HG03095 (cell line): Measurements from ENCODE around the gene NTRK2.

Experiments used
- ATAC-seq: cut with Tn5 transposase; IDR thresholded peaks from one replicate; pipeline ENCODE4 v1.9.1; 2021; ENCODE audit warnings: moderate library complexity; ENCODE audit not compliant: unreplicated experiment

Gene NTRK2

DNA sequence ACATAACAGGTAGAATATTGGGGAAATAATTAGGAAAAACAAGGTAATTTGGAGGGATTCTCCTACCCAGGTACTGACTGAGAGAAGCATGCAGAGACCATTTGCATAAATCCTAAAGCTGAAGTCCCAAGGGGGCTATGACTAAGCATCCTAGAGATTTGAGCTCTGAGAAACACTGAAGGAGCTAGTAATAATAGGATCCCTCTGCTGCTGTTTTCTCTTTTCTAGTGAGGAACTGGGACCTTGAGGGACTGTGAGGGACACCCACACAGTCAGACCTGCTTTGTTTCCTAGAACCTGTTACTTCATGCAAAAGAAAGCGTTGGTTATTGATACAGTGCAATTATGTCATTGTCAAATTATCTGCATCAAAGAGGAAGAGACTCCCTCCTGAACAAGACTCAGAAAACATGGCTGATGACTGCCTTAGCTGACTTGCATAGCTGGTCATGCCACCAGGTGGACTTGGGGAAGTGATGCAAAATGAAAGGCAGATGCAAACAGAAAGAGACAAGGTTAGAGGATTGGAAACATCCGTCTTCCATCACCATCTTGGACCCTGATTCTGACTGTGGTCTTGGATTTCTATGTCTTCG lies 335.4 kb downstream of the NTRK2 start:
- no peak for ATAC-seq

DNA sequence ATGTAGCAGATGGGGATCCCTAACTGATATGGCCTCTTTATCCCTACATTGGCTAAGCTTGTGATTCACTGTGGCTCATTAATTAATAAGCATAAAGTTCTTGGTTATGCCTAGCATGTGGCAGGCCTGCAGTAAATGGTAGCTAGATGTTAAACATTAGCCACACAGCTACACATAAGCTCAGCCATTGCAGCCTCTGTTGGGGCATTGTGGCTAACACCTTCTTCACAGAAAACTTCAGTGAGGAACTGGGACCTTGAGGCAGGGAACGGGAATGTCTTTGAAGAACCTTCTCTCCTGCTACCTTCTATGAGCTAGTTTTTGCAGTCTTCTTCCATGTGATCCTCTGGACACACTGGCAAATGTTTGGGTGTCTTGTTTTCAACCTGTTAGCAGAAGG lies 338.2 kb downstream of the NTRK2 start:
- ATAC-seq = no peak

DNA sequence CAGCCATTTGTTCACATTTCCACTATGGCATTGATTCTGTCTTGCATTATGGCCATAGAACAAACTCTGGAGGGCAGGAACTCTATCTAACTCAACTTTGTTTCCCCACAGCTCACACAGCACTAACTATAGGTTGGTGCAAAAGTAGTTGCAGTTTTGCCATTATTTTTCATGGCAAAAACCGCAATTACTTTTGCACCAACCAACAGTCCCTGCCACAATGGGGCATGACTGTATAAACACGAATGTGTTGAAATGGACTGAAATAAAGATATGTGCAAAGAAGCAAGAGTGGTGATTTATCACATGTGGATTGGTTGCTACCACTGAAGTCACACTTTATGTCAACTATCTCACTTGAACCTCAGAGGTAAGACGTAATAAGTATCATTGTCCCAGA lies 338.7 kb downstream of the NTRK2 start:
- no peak for ATAC-seq

DNA sequence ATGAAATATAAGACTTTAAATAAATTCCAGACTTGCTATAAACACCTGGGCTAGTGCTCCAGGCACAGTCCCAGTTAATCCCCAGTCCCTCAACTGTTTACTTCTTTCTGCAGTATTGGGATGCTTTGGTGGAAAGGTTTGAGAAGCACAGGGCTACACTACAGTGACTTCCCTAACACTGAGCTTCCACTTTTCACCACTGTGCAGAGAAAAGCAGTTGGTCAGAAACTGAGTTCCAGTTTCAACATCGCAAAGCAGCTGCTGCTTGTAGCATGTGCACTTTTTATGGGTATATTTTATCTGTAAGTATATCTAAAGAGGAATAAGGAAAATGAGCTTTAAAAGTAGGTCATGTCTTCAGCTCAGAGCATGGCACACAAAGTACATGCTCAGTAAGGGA lies 339.7 kb downstream of the NTRK2 start:
- ATAC-seq = peak; percentile 83

DNA sequence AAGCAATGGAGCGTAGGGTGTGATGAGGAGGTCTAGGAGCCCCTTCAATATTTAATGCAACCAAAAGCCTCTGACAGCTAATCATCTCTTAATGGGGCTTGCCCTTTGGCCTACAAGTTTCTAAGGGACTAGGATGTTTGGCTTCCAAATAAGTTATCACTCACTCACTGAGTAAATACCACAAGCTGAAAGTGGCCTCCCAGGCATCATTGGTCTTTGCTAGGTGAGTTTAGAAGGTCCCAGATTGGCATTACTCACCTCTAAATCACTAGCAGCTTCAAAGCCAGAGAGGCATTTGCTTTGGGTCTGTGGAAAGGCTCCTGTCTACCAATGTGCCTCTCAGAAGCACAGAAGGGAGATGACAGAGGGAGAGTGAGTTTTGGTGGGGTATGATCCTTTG lies 344.2 kb downstream of the NTRK2 start:
- no peak for ATAC-seq

DNA sequence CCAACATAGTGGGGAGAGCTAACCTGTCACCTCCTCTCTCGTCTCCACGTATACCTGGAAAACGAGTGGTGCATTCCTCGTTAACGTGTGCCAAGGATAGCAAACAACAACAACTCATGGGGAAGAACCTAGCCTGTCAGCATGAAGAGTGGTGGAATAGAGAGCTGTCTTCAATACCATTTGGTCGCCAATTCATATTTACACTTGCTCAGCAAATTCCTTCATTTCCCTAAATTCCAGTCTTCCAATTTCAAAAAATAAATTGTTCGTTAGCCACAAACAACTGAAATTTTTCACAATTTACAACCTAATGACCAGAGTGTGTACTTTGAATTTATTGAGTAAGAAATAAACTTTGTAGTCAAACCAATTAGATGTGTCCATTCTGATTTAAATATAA lies 344.8 kb downstream of the NTRK2 start:
- no peak for ATAC-seq

DNA sequence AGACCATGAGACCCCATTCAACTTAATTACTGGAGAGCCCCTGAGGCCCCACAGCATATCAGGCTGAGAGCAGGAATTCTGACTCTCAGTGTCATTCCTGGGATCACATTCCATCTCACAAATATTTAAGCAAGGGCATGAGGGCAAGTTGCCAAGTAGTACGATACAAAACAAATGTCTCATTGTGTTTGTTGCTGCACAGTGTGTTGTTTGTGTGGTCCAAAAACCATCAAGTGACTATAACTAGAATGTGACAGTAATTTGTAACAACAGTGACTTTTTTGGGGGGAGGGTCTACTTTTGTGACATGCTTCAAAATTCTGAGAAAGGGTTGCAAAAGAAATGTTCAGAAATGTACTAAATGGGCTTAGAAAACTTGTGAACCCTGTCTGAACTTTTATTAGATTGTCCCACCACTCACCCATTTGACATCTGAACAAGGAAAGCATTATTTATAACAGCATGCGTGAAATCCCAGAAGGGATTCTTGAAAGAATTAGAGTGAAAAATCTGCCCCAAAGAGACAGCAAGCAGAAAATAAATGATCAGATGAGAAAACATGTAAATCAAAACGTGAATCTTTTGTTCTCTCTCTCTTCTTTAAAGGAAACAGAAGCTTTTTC lies 347.0 kb downstream of the NTRK2 start:
- ATAC-seq = no peak

DNA sequence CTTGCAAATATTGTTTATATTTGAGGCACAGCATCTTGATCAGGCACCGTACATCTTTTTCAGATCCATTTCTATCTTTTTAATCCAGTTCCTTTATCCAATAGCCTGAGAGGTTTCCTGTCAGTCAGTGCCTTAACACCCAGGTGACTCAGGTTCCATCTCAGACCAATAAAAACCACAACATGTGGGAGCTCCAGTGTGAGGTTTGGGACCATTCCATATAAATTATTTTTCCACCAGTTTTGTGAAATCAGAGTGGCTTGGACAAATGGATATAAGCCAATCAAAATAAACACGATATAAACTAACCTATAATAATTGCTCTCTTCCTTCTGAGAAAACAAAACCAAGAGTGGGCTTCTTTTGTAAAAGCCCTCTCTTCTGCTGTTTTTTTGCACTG lies 351.3 kb downstream of the NTRK2 start:
- no peak for ATAC-seq

DNA sequence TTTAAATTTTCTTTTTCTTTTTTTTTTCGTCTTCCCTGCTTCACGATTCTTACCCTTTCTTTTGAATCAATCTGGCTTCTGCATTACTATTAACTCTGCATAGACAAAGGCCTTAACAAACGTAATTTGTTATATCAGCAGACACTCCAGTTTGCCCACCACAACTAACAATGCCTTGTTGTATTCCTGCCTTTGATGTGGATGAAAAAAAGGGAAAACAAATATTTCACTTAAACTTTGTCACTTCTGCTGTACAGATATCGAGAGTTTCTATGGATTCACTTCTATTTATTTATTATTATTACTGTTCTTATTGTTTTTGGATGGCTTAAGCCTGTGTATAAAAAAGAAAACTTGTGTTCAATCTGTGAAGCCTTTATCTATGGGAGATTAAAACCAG lies 352.2 kb downstream of the NTRK2 start:
- no peak for ATAC-seq

DNA sequence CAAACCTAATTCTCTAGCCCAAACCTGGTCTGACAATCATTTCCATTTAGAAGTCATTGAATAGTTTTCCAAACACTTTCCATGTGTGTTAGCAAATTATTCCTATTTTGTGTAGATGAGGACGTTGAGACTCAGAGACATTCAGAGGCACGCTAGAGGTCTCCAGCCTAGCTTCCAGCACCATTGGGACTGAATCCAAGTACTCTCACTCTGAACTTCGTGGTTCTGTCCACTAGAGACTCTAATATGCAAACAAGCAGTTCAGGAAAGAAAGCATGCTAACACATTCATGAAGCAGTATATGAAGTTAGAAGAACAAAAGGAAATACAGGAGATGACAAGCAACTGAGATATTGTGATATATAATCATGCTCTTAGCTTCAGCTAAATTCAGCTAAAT lies 354.8 kb downstream of the NTRK2 start:
- ATAC-seq = no peak

DNA sequence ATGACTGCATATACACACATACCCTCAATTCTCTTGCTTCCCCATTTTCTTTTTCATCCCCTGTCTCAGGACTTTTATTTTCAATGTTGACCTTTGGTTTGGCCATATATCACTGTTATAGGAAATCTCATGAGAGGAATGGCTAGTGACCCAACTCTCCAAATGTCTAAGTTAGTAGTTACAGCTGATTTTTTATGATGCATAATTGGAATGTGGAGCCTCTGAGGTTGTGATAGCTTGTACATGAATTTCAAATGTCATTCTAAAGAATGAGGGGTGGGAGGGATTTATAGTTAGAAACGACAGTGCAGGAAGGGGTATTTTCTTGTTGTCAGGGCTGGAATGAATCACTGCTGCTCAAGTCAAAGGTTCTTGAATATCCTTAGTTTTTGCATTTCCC lies 356.1 kb downstream of the NTRK2 start:
- ATAC-seq = no peak

DNA sequence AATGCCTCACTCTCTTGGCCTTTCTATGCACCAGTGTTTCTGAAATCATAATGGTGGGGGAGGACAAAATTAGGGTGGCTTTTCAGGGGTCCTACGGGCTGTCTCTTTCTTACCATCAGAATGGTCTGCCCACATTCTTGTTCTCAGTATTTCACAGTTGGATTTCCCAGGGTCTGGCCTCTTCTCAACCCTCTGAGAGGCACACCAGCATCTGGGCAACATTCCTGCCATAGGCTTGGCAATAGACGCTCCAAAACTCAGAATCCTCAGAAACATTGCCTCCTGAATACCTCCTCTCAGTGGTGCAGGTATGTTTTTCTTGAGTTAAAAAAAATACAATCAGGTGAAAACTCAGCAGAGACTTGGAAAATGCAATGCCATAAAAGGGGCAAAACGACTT lies 358.3 kb downstream of the NTRK2 start:
- no peak for ATAC-seq

DNA sequence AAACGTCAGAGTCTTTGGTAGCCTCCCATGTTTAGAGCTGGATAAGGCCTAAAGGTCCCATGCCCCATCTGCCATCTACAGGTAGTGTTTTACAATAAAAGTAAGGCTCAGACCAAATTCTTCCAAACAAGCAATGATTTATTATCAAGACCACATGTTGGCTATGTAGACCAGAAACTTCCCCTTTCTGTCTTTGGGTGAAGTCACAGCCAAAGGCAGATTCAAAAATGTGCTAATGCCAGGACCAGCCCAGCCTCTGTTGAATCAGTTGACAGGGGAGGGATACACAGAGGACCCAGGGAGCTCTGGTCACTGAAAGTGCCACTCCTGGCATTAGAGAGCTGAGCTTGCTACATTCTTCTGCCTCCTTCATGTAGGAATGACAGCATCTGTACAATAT lies 360.8 kb downstream of the NTRK2 start:
- no peak for ATAC-seq

DNA sequence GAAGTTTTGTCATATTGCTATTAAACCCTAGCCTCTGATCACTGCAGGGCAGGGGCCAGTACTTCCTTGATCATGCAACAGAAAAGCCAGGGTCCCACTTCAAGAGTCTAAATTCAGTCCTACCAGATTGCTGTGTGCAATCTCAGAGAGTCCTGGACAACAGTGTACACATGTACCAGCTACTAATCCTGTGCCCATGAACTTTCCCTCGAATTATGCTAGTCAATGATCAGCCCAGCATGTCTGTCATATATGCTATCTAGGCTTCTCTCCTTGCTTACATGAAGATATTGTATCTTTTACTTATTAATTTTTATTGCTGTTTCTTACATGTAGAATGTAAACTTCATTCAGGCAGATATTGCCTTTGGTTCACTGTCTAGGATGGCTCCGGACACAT lies 367.0 kb downstream of the NTRK2 start:
- ATAC-seq = no peak

DNA sequence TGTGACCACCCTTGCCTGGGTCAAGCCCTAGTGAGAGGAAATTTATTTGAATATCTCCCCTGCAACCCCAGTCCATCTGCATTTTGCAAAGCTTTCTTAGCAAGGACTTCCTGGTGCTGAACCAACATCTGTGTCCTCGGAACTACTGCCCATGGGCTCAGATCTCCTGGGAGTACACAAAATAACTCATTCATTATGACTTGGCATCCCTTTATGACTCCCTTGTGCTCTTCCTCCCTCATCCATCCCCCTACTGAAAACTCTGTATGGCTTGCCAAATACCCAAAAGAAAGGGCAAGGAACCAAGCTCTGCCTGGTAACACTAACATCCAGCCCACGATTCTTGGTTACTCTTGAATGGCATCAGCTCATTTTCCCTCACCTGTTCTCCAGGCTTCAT lies 368.5 kb downstream of the NTRK2 start:
- ATAC-seq = no peak

DNA sequence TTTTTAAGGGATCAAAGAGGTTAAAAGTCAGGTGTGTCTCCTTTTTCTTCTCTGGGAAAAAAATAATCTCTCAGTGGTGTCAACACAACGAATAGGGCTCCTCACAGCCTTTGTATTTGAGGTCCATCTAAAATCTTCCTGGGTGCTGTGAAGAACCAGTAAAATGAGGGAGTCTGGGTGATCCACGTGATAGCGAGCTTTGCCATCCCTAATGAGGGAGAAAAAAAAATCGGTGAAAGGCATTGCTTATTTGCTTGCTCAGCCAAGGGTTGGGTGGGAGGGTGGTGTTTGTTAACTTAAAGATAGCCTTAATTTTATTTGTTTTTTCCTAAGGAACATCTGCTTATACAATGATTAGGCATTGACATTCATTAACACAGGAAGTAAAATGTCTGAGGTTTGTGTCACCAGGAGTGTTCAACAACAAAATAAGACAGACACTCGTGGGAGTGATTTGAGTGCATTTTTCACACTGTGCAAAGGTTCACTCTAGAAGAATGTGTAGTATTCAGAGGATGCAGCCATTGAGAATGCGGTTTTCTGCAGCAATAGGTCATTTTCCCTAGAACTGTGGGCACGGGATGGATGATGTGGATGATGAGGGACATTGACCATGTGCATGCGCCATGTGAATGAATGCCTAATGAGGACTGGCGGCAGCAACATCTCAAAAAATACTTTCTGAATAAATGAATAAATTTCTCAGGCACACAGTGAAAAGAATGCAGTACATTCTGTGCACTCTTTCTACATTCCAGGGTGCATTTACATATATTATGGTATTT lies 369.5 kb downstream of the NTRK2 start:
- ATAC-seq = no peak

DNA sequence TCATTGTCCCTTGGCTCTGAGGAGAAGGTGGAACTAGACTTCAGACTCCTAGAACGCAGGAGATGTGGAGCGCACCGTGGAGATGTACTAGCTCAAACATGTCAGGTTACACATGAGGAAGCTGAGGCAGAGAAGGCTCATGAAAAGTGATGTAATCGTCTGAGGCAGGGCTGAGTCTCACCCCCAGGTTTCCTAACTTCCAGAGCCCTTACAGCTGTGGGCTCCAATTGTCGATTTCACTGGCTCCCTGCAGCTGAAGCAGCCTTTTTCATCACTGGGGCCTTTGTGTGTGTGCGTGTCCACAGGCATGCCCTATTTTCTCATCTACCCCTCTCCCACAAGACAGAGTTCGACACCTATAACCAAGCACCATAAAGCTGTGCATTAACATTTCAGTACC lies 370.6 kb downstream of the NTRK2 start:
- ATAC-seq = no peak

DNA sequence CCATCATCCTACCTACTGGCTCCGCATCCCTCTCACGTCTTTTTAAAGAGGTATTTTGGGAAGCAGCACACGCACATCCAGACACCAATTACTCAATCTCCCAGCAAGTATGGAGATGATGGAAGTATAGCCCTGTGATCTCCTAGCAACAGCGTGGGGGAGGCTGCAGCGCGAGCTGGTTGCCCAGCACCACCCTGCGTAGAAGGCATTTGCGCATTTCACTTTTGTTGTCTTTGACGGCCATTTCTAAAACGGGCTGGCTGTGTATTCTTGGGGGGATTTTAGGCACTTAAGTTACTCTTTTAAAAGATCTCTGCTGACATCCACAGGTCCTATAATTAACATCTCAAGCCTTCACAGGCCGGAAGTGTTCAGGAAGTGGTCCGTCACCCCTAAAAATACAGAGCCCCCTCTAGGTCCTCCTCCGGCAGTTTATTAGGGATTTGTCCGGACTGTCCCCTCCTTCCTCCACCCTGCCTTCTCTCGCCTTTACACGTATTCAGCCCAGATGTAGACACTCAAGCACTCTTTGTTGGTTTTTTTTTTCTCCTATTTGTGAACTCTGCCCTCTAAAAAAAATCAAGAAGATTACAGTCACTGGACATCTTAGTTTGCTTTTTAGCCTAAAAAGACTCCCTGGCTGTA lies 371.4 kb downstream of the NTRK2 start:
- ATAC-seq = no peak

DNA sequence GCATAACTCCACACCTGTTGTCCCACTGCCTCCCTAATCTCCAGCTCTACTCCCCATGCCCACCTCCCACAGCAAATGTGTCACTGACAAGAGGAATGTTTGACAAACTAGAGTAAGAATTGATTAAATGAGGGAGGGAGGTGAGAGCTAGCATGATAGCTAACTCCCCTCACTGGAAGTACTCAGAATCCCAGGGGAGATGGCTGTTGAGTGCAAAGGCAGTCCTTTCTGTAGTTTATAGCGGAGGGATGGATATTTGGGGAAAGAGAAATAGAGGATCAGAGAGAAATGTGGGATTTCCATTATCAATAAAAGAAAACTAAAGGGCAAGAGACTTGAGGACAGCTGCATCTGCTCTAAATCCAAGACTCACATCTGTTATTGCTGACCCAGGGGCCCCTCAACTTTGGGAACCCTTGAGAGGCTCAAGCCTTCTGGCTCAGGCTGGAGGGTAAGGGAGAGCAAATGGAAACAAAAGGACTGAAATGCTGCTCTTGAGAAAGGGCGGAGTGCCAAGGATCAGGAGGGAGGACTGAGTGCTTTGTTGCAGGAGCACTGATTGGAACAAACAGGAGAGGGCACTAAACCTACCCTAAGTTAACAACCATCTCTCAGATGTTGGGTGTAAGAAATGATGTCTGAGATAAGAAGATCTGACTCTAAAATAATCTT lies 372.1 kb downstream of the NTRK2 start:
- no peak for ATAC-seq

DNA sequence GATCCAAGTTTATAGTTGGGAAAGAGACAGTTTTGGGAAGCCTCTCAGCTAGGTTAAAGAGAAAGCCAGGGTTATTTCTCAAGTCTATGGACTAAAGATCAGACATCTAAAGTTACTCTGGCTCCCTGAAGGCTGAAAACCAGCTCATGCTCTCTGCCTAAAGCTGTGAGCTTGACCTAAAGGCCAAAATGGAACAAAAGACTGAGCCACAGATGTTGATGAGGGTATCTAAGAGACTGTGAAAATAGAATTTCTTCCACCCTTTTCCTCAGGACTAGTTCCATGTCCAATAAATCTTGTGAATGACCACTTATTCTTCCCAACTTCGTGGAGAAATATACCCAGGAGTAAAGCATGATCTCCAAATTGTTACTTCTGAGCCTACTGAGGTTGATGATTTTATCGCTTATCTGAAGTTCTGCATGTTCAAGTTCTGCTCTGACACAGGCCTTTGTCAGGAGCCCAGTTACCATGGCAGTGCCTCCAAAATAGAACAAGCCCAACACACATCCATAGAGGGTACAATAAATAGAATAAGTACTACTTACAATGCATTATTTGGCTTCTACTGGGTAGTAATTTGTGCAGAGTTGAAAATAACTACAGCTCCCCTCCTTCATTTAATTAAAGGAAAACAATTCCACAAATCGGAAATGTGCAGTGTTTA lies 373.6 kb downstream of the NTRK2 start:
- ATAC-seq = no peak

DNA sequence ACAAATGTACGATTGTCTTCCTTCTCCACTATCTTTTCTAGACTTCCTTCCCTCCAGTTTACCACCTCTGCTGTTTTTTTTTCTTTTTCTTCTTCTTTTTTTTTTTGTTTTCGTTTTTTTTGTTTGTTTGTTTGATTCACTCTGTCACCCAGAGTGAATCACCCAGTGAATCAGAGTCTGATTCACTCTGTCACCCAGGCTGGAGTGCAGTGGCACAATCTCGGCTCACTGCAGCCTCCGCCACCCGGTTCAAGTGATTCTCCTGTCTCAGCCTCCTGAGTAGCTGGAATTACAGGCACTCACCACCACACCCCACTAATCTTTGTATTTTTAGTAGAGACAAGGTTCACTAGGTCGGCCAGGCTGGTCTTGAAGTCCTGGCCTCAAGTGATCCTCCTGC lies 375.7 kb downstream of the NTRK2 start:
- ATAC-seq = no peak
